ENCODE measurements around the gene CUL2.

Gene CUL2

DNA sequence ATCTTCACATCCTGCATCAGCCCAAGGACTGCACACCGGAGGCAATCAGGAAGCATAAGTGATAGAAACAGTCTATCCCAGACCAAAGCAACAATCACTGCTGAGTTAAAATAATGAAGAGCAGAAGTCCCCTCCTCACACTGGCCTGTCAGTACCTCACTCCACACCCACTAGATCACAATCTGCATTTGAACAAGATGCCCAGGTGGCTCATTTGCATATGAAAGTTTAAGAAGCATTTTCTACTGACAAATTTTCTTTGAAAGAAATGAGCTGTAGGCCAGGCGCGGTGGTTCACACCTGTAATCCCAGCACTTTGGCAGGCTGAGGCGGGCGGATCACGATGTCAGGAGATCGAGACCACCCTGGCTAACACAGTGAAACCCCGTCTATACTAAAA is 77.4 kb downstream of the CUL2 start:
- TF ChIP-seq SIN3A (IDR thresholded peaks at IDR 0.05; ENCODE audit: borderline replicate concordance, insufficient read depth, low read length) = no peak
- no peak for TF ChIP-seq TAF1 (IDR thresholded peaks at IDR 0.05; ENCODE audit: borderline replicate concordance, insufficient read depth, low read length)
- no peak for TF ChIP-seq FOXP2 (optimal IDR thresholded peaks at IDR 0.05; ENCODE audit: borderline replicate concordance, extremely low read depth, extremely low read length, insufficient read depth)
- no peak for TF ChIP-seq POLR2AphosphoS5 (IDR thresholded peaks at IDR 0.05; ENCODE audit: low read depth, low read length)
- TF ChIP-seq, protein P1, sequence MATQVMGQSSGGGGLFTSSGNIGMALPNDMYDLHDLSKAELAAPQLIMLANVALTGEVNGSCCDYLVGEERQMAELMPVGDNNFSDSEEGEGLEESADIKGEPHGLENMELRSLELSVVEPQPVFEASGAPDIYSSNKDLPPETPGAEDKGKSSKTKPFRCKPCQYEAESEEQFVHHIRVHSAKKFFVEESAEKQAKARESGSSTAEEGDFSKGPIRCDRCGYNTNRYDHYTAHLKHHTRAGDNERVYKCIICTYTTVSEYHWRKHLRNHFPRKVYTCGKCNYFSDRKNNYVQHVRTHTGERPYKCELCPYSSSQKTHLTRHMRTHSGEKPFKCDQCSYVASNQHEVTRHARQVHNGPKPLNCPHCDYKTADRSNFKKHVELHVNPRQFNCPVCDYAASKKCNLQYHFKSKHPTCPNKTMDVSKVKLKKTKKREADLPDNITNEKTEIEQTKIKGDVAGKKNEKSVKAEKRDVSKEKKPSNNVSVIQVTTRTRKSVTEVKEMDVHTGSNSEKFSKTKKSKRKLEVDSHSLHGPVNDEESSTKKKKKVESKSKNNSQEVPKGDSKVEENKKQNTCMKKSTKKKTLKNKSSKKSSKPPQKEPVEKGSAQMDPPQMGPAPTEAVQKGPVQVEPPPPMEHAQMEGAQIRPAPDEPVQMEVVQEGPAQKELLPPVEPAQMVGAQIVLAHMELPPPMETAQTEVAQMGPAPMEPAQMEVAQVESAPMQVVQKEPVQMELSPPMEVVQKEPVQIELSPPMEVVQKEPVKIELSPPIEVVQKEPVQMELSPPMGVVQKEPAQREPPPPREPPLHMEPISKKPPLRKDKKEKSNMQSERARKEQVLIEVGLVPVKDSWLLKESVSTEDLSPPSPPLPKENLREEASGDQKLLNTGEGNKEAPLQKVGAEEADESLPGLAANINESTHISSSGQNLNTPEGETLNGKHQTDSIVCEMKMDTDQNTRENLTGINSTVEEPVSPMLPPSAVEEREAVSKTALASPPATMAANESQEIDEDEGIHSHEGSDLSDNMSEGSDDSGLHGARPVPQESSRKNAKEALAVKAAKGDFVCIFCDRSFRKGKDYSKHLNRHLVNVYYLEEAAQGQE (IDR thresholded peaks at IDR 0.05; ENCODE audit: insufficient read depth in 1 of 2, low read depth in 2 of 2, low read length in 2 of 2) = no peak

DNA sequence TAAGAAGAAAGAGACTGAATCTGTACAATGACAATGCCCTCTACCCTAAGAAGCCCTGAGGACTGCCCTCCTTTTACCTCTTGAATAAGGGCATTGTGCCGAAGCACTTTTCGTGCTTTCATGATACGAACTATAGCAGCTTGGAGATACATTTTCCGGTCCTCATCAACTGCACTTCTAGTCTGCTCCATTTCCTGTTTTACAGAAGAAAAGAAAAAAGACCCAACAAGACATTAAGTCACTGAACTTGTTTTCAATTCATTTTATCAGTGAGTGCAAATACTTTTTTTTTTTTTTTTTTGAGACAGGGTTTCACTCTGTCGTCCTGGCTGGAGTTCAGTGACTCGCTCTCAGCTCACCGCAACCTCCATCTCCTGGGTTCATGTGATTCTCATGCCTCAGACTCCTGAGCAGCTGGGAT is 78.4 kb downstream of the CUL2 start:
- TF ChIP-seq SIN3A (IDR thresholded peaks at IDR 0.05; ENCODE audit: borderline replicate concordance, insufficient read depth, low read length) (no peak), POLR2AphosphoS5 (IDR thresholded peaks at IDR 0.05; ENCODE audit: low read depth, low read length) (no peak)
- TF ChIP-seq, protein P1 (IDR thresholded peaks at IDR 0.05; ENCODE audit: insufficient read depth in 1 of 2, low read depth in 2 of 2, low read length in 2 of 2) = no peak

DNA sequence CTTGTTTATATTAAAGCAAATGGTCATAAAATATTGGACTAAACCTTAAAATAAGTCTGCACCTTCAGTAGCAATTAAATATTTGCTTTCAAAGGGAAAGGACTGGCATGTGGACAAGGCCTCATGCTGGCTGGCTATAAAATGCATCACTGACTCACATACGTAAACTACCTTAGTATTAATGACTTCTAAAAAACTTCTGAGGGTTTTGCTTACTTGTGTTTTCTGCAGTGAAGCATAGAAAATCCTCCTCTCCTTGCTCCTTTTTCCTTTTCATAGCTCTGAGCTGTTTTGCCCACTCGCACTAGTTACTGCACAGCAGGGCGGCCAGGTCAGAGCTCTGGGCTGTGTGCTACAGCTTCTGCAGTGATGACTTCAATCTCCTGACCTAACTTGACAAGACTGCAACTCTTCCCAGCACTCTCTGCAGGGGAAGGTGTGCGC is 82.3 kb downstream of the CUL2 start:
- no peak for TF ChIP-seq SIN3A (IDR thresholded peaks at IDR 0.05; ENCODE audit: borderline replicate concordance, insufficient read depth, low read length)
- no peak for TF ChIP-seq TAF1 (IDR thresholded peaks at IDR 0.05; ENCODE audit: borderline replicate concordance, insufficient read depth, low read length)

DNA sequence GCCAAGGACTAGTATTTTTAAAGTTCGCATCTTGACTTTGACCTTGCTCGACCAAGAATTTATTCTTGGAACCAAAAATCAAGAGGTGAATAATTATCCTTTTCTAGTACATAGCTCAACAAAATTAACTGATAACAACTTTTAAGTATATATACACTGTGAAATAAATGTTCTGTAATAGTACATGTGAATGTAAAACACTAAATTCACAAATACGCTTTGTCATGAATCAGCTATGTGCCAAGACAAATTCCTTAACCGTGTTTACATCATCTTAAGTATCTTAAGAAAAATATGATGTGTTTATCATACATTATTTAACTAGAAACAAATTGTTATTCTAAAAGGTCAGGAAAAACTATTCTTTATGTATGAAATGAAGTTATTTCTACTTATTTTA is 83.3 kb downstream of the CUL2 start:
- TF ChIP-seq SIN3A (IDR thresholded peaks at IDR 0.05; ENCODE audit: borderline replicate concordance, insufficient read depth, low read length) (no peak), POLR2AphosphoS5 (IDR thresholded peaks at IDR 0.05; ENCODE audit: low read depth, low read length) (no peak), FOXP2 (optimal IDR thresholded peaks at IDR 0.05; ENCODE audit: borderline replicate concordance, extremely low read depth, extremely low read length, insufficient read depth) (no peak), TAF1 (IDR thresholded peaks at IDR 0.05; ENCODE audit: borderline replicate concordance, insufficient read depth, low read length) (no peak)
- TF ChIP-seq, protein P1 (IDR thresholded peaks at IDR 0.05; ENCODE audit: insufficient read depth in 1 of 2, low read depth in 2 of 2, low read length in 2 of 2) = no peak

DNA sequence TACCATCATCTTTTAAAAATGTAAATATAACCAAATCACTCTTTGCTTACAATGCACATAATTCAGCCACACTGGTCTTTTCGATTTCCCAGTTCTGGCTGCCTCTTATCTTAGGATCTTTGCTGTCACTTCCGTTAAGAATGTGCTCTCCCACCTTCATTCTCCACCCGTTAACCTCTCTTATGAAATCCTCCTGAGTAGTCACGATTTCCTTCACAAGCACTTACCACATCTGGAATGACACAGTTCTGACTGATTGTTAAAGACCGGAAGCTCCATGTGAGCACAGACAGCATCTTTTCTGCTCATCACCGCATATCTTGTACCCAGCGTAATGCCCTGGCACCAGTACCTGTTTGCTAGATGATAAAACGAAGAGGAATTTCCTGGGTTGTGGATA is 84.3 kb downstream of the CUL2 start:
- TF ChIP-seq SIN3A (IDR thresholded peaks at IDR 0.05; ENCODE audit: borderline replicate concordance, insufficient read depth, low read length) = no peak
- no peak for TF ChIP-seq POLR2AphosphoS5 (IDR thresholded peaks at IDR 0.05; ENCODE audit: low read depth, low read length)

DNA sequence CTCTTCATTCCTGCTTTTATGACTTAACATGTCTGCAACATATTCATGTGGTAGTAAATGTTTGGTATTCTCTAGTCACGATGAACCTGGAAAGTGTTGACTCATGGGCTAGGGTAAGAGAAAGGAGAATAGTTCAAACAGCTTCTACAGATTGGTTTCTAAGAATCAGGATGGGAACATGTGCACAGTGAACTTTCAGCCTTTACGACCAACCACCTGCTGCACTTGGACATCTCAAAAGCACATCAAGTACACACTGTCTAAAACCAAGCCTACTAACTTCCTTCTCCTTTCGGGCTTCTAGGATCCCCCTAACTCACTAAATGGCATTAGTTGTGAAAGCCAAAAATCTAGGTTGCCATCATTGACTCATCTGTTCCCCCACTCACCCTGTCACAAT is 85.5 kb downstream of the CUL2 start:
- TF ChIP-seq, protein P1 (IDR thresholded peaks at IDR 0.05; ENCODE audit: insufficient read depth in 1 of 2, low read depth in 2 of 2, low read length in 2 of 2) = no peak
- TF ChIP-seq SIN3A (IDR thresholded peaks at IDR 0.05; ENCODE audit: borderline replicate concordance, insufficient read depth, low read length) = no peak
- TF ChIP-seq TAF1 (IDR thresholded peaks at IDR 0.05; ENCODE audit: borderline replicate concordance, insufficient read depth, low read length) = no peak
- no peak for TF ChIP-seq POLR2AphosphoS5 (IDR thresholded peaks at IDR 0.05; ENCODE audit: low read depth, low read length)
- TF ChIP-seq FOXP2 (optimal IDR thresholded peaks at IDR 0.05; ENCODE audit: borderline replicate concordance, extremely low read depth, extremely low read length, insufficient read depth) = no peak
